Measurements from ENCODE around the gene POLRMT.

POLRMT gene

GRCh38 chr19:585551-586110 lies 47.7 kb downstream of the POLRMT start:
- no peak for TF ChIP-seq NFIC (IDR thresholded peaks at IDR 0.05)

DNA sequence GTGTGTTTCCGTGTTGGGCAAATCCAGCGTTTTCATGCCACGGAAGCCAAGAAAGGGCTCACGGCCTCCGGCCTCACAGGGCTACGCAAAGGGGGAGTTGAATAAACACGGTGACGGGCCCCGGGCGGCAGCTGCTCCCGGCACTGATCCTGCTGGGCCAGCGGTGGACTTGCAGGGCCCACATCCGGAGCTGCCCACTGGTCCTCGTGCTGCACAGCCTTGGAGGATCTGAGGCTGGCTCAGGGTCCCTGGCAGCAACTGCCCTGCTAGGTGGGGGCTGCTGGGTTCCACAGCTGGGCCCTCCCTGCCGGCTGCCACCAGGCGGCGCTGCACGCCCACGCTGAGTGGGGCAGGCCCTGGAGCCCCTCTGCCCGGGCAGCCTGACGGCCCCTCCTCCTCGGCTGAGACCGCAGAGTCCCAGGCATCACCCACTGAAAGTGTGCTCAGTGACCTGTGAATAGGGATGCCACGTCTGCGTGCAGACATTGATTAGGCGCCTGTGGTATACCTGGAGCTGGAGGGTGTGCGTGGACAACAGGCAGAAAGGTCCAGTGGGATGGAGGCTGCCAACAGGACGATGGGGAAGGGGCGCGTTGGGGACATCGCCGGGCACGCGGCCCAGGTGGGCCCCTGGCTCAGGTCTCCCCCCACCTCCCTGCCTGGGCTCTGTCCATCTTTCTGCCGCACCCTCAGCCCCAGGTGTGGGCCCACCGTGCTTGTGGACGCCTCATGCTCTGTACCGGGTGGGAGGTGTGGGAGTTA lies 48.9 kb downstream of the POLRMT start:
- TF ChIP-seq TAF1 (IDR thresholded peaks at IDR 0.05; ENCODE audit: low read depth), result no peak
- TF ChIP-seq EGR1 (IDR thresholded peaks at IDR 0.05), result 0 out of 2 replicates have a peak, but pooled peaks have one; percentile 11
- TF ChIP-seq RAD21 (IDR thresholded peaks at IDR 0.05; ENCODE audit: low read depth), result peak; percentile 57
- TF ChIP-seq ZBTB7A (IDR thresholded peaks at IDR 0.05; ENCODE audit: low read depth), result peak; percentile 80

DNA sequence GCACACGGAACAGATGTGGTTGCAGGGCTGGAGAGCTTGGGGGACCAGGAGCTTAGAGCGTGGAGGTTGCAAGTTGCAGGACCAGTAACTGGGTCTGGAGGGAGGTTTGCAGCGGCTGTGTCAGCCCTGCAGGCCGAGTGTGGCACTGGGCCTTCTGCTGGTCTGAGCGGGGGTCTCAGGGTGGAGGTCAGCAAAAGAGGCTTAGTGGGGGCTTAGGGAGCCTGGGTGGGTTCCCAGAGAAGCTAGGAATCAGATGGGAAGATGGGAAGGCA lies 49.4 kb downstream of the POLRMT start:
- TF ChIP-seq EGR1 (IDR thresholded peaks at IDR 0.05) (no peak), TEAD4 (IDR thresholded peaks at IDR 0.05) (no peak), REST (IDR thresholded peaks at IDR 0.05; ENCODE audit: low read depth) (no peak), TAF1 (IDR thresholded peaks at IDR 0.05; ENCODE audit: low read depth) (no peak), EP300 (IDR thresholded peaks at IDR 0.05; ENCODE audit: borderline replicate concordance) (no peak), CREB1 (IDR thresholded peaks at IDR 0.05; ENCODE audit: low read depth) (no peak)

- TF ChIP-seq EGR1 (IDR thresholded peaks at IDR 0.05) (no peak), TAF1 (IDR thresholded peaks at IDR 0.05; ENCODE audit: low read depth) (0 out of 2 replicates have a peak, but pooled peaks have one; percentile 11), REST (IDR thresholded peaks at IDR 0.05; ENCODE audit: low read depth) (no peak), CEBPB (IDR thresholded peaks at IDR 0.05) (no peak)
Observed at GRCh38 chr19:583198-583967, 50.0 kb downstream of the POLRMT start.

GRCh38 chr19:582497-583197 lies 50.7 kb downstream of the POLRMT start:
- TF ChIP-seq TCF12 (IDR thresholded peaks at IDR 0.05; ENCODE audit: low read depth) (no peak), TAF1 (IDR thresholded peaks at IDR 0.05; ENCODE audit: low read depth) (no peak), YY1 (IDR thresholded peaks at IDR 0.05; ENCODE audit: low read depth) (no peak), FOXM1 (IDR thresholded peaks at IDR 0.05; ENCODE audit: borderline replicate concordance, low read depth) (no peak), EP300 (IDR thresholded peaks at IDR 0.05; ENCODE audit: borderline replicate concordance) (no peak), RAD21 (IDR thresholded peaks at IDR 0.05; ENCODE audit: low read depth) (no peak), CEBPB (IDR thresholded peaks at IDR 0.05) (no peak), CREB1 (IDR thresholded peaks at IDR 0.05; ENCODE audit: low read depth) (no peak), NFIC (IDR thresholded peaks at IDR 0.05) (no peak), TEAD4 (IDR thresholded peaks at IDR 0.05) (no peak), ZBTB7A (IDR thresholded peaks at IDR 0.05; ENCODE audit: low read depth) (no peak), REST (IDR thresholded peaks at IDR 0.05; ENCODE audit: low read depth) (no peak)
- TF ChIP-seq, protein P1, sequence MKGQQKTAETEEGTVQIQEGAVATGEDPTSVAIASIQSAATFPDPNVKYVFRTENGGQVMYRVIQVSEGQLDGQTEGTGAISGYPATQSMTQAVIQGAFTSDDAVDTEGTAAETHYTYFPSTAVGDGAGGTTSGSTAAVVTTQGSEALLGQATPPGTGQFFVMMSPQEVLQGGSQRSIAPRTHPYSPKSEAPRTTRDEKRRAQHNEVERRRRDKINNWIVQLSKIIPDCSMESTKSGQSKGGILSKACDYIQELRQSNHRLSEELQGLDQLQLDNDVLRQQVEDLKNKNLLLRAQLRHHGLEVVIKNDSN (IDR thresholded peaks at IDR 0.05), result no peak
- TF ChIP-seq, protein P2, sequence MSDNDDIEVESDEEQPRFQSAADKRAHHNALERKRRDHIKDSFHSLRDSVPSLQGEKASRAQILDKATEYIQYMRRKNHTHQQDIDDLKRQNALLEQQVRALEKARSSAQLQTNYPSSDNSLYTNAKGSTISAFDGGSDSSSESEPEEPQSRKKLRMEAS (IDR thresholded peaks at IDR 0.05), result no peak

Data from Ishikawa (cell line).